NCI-H460 (cell line): Measurements from ENCODE around the gene COX4I1. TPM values are rescaled to one million over a fixed set of nuclear protein-coding genes. Genes with fewer than 3 reads are reported as not detected.

Source experiments
- DNase-seq: peaks from one replicate; pipeline ENCODE4 v3.0.0-alpha.2; 2016; ENCODE audit warnings: low read depth; ENCODE audit errors: extremely low read depth
- small RNA-seq, 2 experiments: library from RNA; depleted of rRNA; stranded (forward); fragments of <200 nt; gene quantifications; one replicate each; pipeline ENCODE3, GENCODE V24; 2014
- total RNA-seq: library from RNA; depleted of rRNA; stranded (reverse); fragments of >200 nt; shearing (Covaris generic); gene quantifications from 2 replicates; pipeline ENCODE4 v1.2.3, GENCODE V29; 2014; rRNA removed

The COX4I1 gene
- total RNA-seq, 1 experiment from 2014 or later: 498 TPM

DNA sequence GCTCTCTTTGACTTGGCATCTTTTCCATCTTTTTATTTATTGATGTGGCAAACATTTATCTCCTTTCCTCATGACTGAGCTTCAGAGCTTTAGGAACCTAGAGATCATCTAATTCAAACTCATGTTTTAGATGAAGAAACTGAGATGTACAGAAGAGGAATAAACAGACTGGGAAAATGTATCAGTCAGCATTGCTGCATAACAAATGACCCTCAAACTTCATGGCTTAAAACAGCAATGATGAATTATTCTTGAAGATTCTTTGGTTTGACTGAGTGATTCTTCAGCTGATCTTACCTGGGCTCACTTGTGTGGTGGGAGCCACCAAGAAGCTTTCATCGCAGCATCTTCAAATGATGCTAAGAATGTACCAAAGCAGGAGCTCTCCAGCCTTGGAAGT is 55.4 kb downstream of the COX4I1 start:
- DNase-seq: no peak

GRCh38 chr16:85856079-85856478 is 56.6 kb downstream of the COX4I1 start:
- DNase-seq: no peak

DNA sequence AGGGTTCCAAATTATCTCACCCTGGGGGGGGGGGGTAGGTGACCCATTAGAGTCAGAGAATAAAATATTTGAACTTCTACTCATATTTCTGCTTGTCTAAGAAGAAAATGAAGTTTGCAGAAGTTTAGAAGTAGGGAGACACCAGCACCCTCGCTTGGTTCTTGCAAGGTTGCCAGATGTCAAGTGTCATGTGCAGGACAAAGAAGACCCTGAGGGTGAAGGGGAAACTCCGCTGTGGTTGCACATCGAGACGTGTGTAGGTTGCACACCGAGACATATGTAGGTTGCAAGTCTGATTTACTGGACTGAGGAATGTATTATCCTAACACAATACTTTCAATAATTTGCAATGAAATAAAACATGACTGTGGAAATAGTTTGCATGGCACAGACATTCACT is 57.1 kb downstream of the COX4I1 start:
- no peak for DNase-seq

Small RNA genes lying within 50 kb of the gene (small RNA-seq; reads per million reads assigned to genes)
- 0 reads per million in 2 experiments for gene RNU1-103P

Other genes starting within 250 kb of the COX4I1 start
- gene GSE1, start 186.4 kb upstream of the COX4I1 start, total RNA-seq: 11.3 and 13.5 TPM in 2 replicates
- 2.6 and 3.1 TPM in 2 replicates for gene GINS2, start 110.7 kb upstream of the COX4I1 start, total RNA-seq
- gene C16orf74, start 48.6 kb upstream of the COX4I1 start, total RNA-seq: 1.8 and 2.9 TPM in 2 replicates
- gene EMC8, start 151 bp upstream of the COX4I1 start, total RNA-seq: 35.1 and 45.2 TPM in 2 replicates
- gene IRF8, start 99.5 kb downstream of the COX4I1 start, total RNA-seq: not detected in 2 replicates